DMS 273 (cell line): ENCODE measurements around the gene RNF6.

Experiments used
- DNase-seq: peaks from one replicate; lab custom pipeline; 2025; ENCODE audit not compliant: unreplicated experiment; lab: John Stamatoyannopoulos, UW

Gene RNF6

GRCh38 chr13:26227166-26227971 is 5.3 kb upstream of the RNF6 start:
- peak; percentile 41 for DNase-seq

GRCh38 chr13:26225896-26226617 is 3.9 kb upstream of the RNF6 start:
- DNase-seq, result no peak

GRCh38 chr13:26222520-26223046 is 469 bp upstream of the RNF6 start:
- DNase-seq, result no peak

- no peak for DNase-seq
Observed at GRCh38 chr13:26221399-26221720, 754 bp downstream of the RNF6 start.

GRCh38 chr13:26220575-26220974 is 1.5 kb downstream of the RNF6 start:
- DNase-seq, result peak; percentile 3

- DNase-seq, result no peak
Observed at GRCh38 chr13:26219726-26220125, 2.4 kb downstream of the RNF6 start.

- no peak for DNase-seq
Observed at GRCh38 chr13:26216042-26216441, 6.1 kb downstream of the RNF6 start.

GRCh38 chr13:26213982-26214381 is 8.1 kb downstream of the RNF6 start:
- no peak for DNase-seq

GRCh38 chr13:26213345-26213744 is 8.8 kb downstream of the RNF6 start:
- no peak for DNase-seq

- no peak for DNase-seq
Observed at GRCh38 chr13:26208287-26208686, 13.8 kb downstream of the RNF6 start.

- DNase-seq, result no peak
Observed at GRCh38 chr13:26202365-26202972, 19.6 kb downstream of the RNF6 start.

GRCh38 chr13:26200811-26201210 is 21.3 kb downstream of the RNF6 start:
- no peak for DNase-seq

- no peak for DNase-seq
Observed at GRCh38 chr13:26198116-26198515, 24.0 kb downstream of the RNF6 start.

GRCh38 chr13:26197298-26197697 is 24.8 kb downstream of the RNF6 start:
- no peak for DNase-seq

- DNase-seq, result no peak
Observed at GRCh38 chr13:26186995-26187394, 35.1 kb downstream of the RNF6 start.

GRCh38 chr13:26186118-26186870 is 35.8 kb downstream of the RNF6 start:
- DNase-seq, result peak; percentile 96

GRCh38 chr13:26185720-26186117 is 36.4 kb downstream of the RNF6 start:
- DNase-seq, result no peak

GRCh38 chr13:26184791-26185250 is 37.3 kb downstream of the RNF6 start:
- DNase-seq, result peak; percentile 76

- DNase-seq, result no peak
Observed at GRCh38 chr13:26183416-26183815, 38.7 kb downstream of the RNF6 start.

GRCh38 chr13:26179344-26179743 is 42.8 kb downstream of the RNF6 start:
- no peak for DNase-seq

- DNase-seq, result no peak
Observed at GRCh38 chr13:26168835-26169234, 53.3 kb downstream of the RNF6 start.
